GM12878 (cell line): ENCODE measurements around the gene TGFBR1. TPM values are rescaled to one million over a fixed set of nuclear protein-coding genes. Genes with fewer than 3 reads are reported as not detected.

ENCODE experiments used
- ATAC-seq: fragments of 200-7000 bp; cut with Tn5 transposase; 3 replicates; pipeline ENCODE4 v1.9.1; 2020; ENCODE audit warnings: mild to moderate bottlenecking, moderate library complexity
- BruUV-seq: library from RNA; stranded (reverse); fragments of 400-500 nt; replicated peaks from 2 replicates; lab custom pipeline; 2021; lab: Mats Ljungman, UMichigan
- CTCF ChIA-PET: fragments of 300-600 bp; sonication (Branson Sonifier 250); formaldehyde crosslinking; extraction: SDS; loops from one replicate; lab custom pipeline; 2021; ENCODE audit warnings: inconsistent platforms; lab: Yijun Ruan, JAX
- POLR2A ChIA-PET: fragments of 350-600 bp; formaldehyde crosslinking; extraction: SDS; loops from one replicate; lab custom pipeline; 2021; ENCODE audit warnings: inconsistent platforms; lab: Charles Lee
- RAD21 ChIA-PET: fragments of 300-600 bp; sonication (Branson Sonifier 250); formaldehyde crosslinking; loops from one replicate; lab custom pipeline; 2023; ENCODE audit warnings: antibody characterized with exemption; ENCODE audit not compliant: unreplicated experiment; lab: Charles Lee
- SMC1A ChIA-PET: fragments of 300-600 bp; sonication (Branson Sonifier 250); formaldehyde crosslinking; loops from one replicate; lab custom pipeline; 2023; ENCODE audit not compliant: unreplicated experiment, uncharacterized antibody; lab: Charles Lee
- DNase-seq: peaks from one replicate; pipeline ENCODE4 v3.0.0-alpha.2; 2011; ENCODE audit warnings: low read depth, low spot score
- FAIRE-seq: peaks from 3 replicates; lab custom pipeline; 2011; peaks lifted over from hg19 to GRCh38; lab: Jason Lieb, UNC
- H2AFZ ChIP-seq: 2 replicates; pipeline ENCODE4 v1.6.0; 2011; ENCODE audit warnings: low read depth, low read length, control low read depth; ENCODE audit not compliant: control insufficient read depth
- H3K27ac ChIP-seq: 2 replicates; pipeline ENCODE4 v1.5.1; 2011; ENCODE audit warnings: control low read depth; ENCODE audit not compliant: control insufficient read depth, insufficient read depth
- H3K27me3 ChIP-seq, 2 experiments: replicated peaks in 1 of 2; 2 replicates each; pipeline versions ENCODE4 v1.6.0 to v1.6.1; 2011; ENCODE audit warnings: low read length in 1 of 2; ENCODE audit not compliant: control insufficient read depth in 2 of 2, insufficient read depth in 2 of 2
- H3K36me3 ChIP-seq, 2 experiments: 2 replicates each; pipeline ENCODE4 v1.5.1; 2011; ENCODE audit warnings: low read length in 1 of 2; ENCODE audit not compliant: control insufficient read depth in 2 of 2, insufficient read depth in 2 of 2
- H3K4me1 ChIP-seq: 2 replicates; pipeline ENCODE4 v1.6.1; 2011; ENCODE audit warnings: mild to moderate bottlenecking, low read length, moderate library complexity, mixed read lengths; ENCODE audit not compliant: control insufficient read depth, insufficient read depth
- H3K4me2 ChIP-seq: 2 replicates; pipeline ENCODE4 v1.6.0; 2011; ENCODE audit warnings: control low read depth; ENCODE audit not compliant: control insufficient read depth, insufficient read depth
- H3K4me3 ChIP-seq: fragments of 200-600 bp; sonication (generic); 2 replicates; pipeline ENCODE4 v1.5.1; 2016
- H3K79me2 ChIP-seq: 2 replicates; pipeline ENCODE4 v1.6.0; 2011; ENCODE audit warnings: low read length; ENCODE audit not compliant: control insufficient read depth, insufficient read depth
- H3K9ac ChIP-seq: 2 replicates; pipeline ENCODE4 v1.8.0; 2011; ENCODE audit warnings: low read length, control low read depth, mixed read lengths; ENCODE audit not compliant: control insufficient read depth, insufficient read depth
- H3K9me3 ChIP-seq: replicated peaks from 3 replicates; pipeline ENCODE4 v1.5.1; 2011; ENCODE audit warnings: mild to moderate bottlenecking, low read length; ENCODE audit not compliant: control insufficient read depth, insufficient read depth
- H4K20me1 ChIP-seq: 2 replicates; pipeline ENCODE4 v1.6.0; 2011; ENCODE audit not compliant: control insufficient read depth, insufficient read depth
- MAX ChIP-seq: IDR thresholded peaks from 2 replicates; pipeline ENCODE4 v1.6.1; 2012; ENCODE audit warnings: low read depth, low read length, improper control_type of control experiment
- NFYB ChIP-seq: IDR thresholded peaks from 2 replicates; pipeline ENCODE4 v1.6.1; 2011; ENCODE audit warnings: low read depth, mild to moderate bottlenecking, low read length, improper control_type of control experiment, moderate library complexity; ENCODE audit not compliant: insufficient read depth
- NKRF ChIP-seq: fragments of 450-650 bp; conservative IDR thresholded peaks from 2 replicates; pipeline ENCODE4 v1.6.1; 2017; ENCODE audit warnings: mild to moderate bottlenecking, moderate library complexity
- PBX3 ChIP-seq: IDR thresholded peaks from 2 replicates; pipeline ENCODE4 v1.6.1; 2011; ENCODE audit warnings: mild to moderate bottlenecking, low read depth, low read length, moderate library complexity; ENCODE audit not compliant: insufficient replicate concordance
- PML ChIP-seq: IDR thresholded peaks from 2 replicates; pipeline ENCODE4 v1.6.1; 2012; ENCODE audit warnings: low read length, inconsistent platforms
- ZNF207 ChIP-seq: fragments of 450-650 bp; IDR thresholded peaks from 2 replicates; pipeline ENCODE4 v1.6.1; 2014; ENCODE audit warnings: antibody characterized with exemption, mild to moderate bottlenecking, borderline replicate concordance
- ZNF217 ChIP-seq: fragments of 450-650 bp; IDR thresholded peaks from 2 replicates; pipeline ENCODE4 v1.6.1; 2017; ENCODE audit warnings: antibody characterized with exemption, mild to moderate bottlenecking
- ZNF24 ChIP-seq: fragments of 450-650 bp; IDR thresholded peaks from 2 replicates; pipeline ENCODE4 v1.6.1; 2017; ENCODE audit warnings: antibody characterized with exemption, mild to moderate bottlenecking
- ZNF384 ChIP-seq: IDR thresholded peaks from 2 replicates; pipeline ENCODE4 v1.6.1; 2012; ENCODE audit warnings: low read depth, mild to moderate bottlenecking, low read length, improper control_type of control experiment, borderline replicate concordance
- whole genome bisulfite sequencing: methylation state at CpG from one replicate; pipeline ENCODE4 v1.1.6; 2016; ENCODE audit warnings: low lambda C conversion rate; ENCODE audit not compliant: insufficient replicate concordance, insufficient coverage; ENCODE audit errors: missing lambda C conversion rate; 5-methylcytosine and 5-hydroxymethylcytosine counted together
- in situ Hi-C: fragments of 300-500 bp; cut with MboI; formaldehyde crosslinking; loops from 9 replicates; pipeline ENCODE4 v1.14.3; 2018; ENCODE audit warnings: mixed read lengths
- intact Hi-C: fragments of 100-400 bp; cut with micrococcal nuclease; formaldehyde crosslinking; loops from one replicate; pipeline ENCODE4 v1.14.2; 2022; ENCODE audit not compliant: unreplicated experiment
- polyA plus RNA-seq, 11 experiments: library from polyadenylated mRNA; depleted of rRNA in 4 of 11; unstranded in 6 of 11; stranded (reverse) in 5 of 11; fragments of >200 nt; fragmentation: Nextera tagmentation in 4 of 11; fragmentation: Illumina TruSeq in 1 of 11; extraction: Ambion mirVana in 4 of 11; extraction: Trizol in 1 of 11; gene quantifications; 1 replicate in 1 of 11; 2 replicates in 10 of 11; pipeline versions ENCODE4 v1.2.1 to v1.2.3, GENCODE V29; 2011 to 2016; ENCODE audit warnings: inconsistent platforms in 2 of 11, missing spikeins in 2 of 11, low read depth in 1 of 11
- total RNA-seq, 4 experiments: library from RNA; depleted of rRNA in 3 of 4; stranded (reverse); fragments of >200 nt in 3 of 4; fragmentation: Illumina TruSeq in 1 of 4; extraction: Trizol in 1 of 4; gene quantifications; 2 replicates each; pipeline versions ENCODE4 v1.2.1 to v1.2.3, GENCODE V29; 2013 to 2021
- TF ChIP-seq, protein P1 (sequence below), 3 experiments: IDR thresholded peaks in 2 of 3; conservative IDR thresholded peaks in 1 of 3; 2 replicates each; pipeline ENCODE4 v1.5.1; 2011; ENCODE audit warnings: low read depth in 3 of 3, low read length in 3 of 3, mild to moderate bottlenecking in 3 of 3, control low read depth in 2 of 3, moderate library complexity in 2 of 3, inconsistent platforms in 1 of 3, mixed read lengths in 1 of 3; ENCODE audit not compliant: control insufficient read depth in 2 of 3, insufficient read depth in 1 of 3; ENCODE audit errors: extremely low read depth in 1 of 3

Gene TGFBR1
- total and polyA plus RNA-seq, 10 of the 15 experiments (the other 5 are each of a cell fraction or from before 2014, with no cell fraction given), result 2.9 to 27.2 (median 16.6) TPM

DNA sequence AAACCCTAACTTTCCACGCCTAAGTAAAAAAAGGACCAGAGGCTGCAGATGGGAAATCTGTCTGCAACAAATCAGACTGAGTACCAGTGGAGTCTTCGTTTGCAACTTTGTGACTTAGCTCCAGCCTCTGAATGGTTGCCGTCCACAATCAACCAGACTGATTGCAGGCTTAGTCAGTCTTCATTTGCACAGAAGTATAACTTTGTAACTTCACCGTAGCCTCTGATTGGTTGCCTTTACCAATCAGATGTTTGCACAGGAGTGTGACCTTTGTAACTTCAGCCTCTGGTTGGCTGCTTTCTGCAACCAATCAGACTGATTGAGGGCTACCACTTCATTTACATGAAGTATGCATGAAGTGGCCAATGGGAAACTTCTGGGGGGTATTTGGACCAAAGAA is 53.7 kb downstream of the TGFBR1 start:
- no peak overlapping the region for H3K4me3 ChIP-seq
- H3K9ac ChIP-seq, result no peak overlapping the region
- intact Hi-C loops, result no loop called here
- no peaks in the 10 kb centered on the region for H4K20me1 ChIP-seq
- ChIA-PET SMC1A (interaction anchor here (1.2 to 1.9 kb wide), 4 partner anchors 8 to 316 kb away, joined by 3 to 8 read pairs (median 4); no protein-coding TSS in a partner anchor), CTCF (interaction anchor here (0.8 to 2.8 kb wide), 6 partner anchors 10 to 160 kb away, joined by 3 to 9 read pairs (median 3); no protein-coding TSS in a partner anchor), RAD21 (no interaction called here), POLR2A (no interaction called here)
- no peaks in the 10 kb centered on the region for H3K4me1 ChIP-seq
- ATAC-seq (peak; percentile 18; the same call in 1 of the 3 replicates), FAIRE-seq (no peak), DNase-seq (no peak)
- no peaks in the 10 kb centered on the region for H3K79me2 ChIP-seq
- no peaks in the 10 kb centered on the region for H3K27me3 ChIP-seq
- no peak overlapping the region for H2AFZ ChIP-seq
- no peak overlapping the region for H3K27ac ChIP-seq
- no peaks in the 10 kb centered on the region for H3K9me3 ChIP-seq
- 0 out of 2 replicates have a peak, but pooled peaks have one; percentile 41 for TF ChIP-seq NFYB
- TF ChIP-seq ZNF217, result no peak
- H3K4me2 ChIP-seq, result no peak overlapping the region
- BruUV-seq, result no TSS peak
- WGBS, result 43% methylated on average over 4 of the region's 4 CpGs
- no peaks in the 10 kb centered on the region for H3K36me3 ChIP-seq
- in situ Hi-C loops, result no loop called here

DNA sequence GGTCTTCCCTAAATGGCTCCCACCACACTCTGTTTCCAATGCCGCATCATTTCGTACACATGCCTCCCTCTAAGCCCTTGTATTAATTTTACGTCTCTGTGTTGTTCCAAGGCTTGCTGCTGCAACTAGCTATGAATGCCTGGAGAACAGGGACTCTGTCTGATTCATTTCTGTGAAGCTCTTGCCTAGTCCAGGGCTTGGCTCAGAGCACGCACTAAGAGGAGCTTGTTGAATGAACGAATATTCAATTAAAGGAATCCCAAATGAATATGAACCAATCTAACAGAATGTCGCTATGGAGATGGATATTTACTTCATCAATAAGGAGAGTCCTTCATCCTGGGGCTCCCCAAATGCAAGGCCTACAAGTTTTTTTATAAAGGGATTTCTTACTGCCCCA is 55.3 kb downstream of the TGFBR1 start:
- ATAC-seq (no peak), DNase-seq (no peak), FAIRE-seq (no peak)
- ChIA-PET SMC1A (interaction anchor here (0.6 to 9.2 kb wide), 4 partner anchors 21 to 126 kb away, joined by 3 to 150 read pairs (median 4); no protein-coding TSS in a partner anchor), RAD21 (interaction anchor here (2.2 kb wide), 1 partner anchor 24 kb away, joined by 6 read pairs; no protein-coding TSS in a partner anchor), POLR2A (no interaction called here), CTCF (interaction anchor here (0.7 to 2.2 kb wide), 9 partner anchors 11 to 1162 kb away, joined by 3 to 11 read pairs (median 3); no protein-coding TSS in a partner anchor)
- no peaks in the 10 kb centered on the region for H3K79me2 ChIP-seq
- no peaks in the 10 kb centered on the region; the same call in none of the 2 replicates for H3K4me1 ChIP-seq
- intact Hi-C loops, result loop anchor here (5.0 kb wide), 2 partner anchors 852 to 1162 kb away; no protein-coding TSS in a partner anchor
- H3K4me2 ChIP-seq, result no peak overlapping the region
- H3K27me3 ChIP-seq, result no peaks in the 10 kb centered on the region
- no peak overlapping the region for H3K27ac ChIP-seq
- no peak overlapping the region for H3K9ac ChIP-seq
- H2AFZ ChIP-seq, result no peak overlapping the region
- in situ Hi-C loops, result loop anchor here (5.0 to 10.0 kb wide), 4 partner anchors 1055 to 1437 kb away; no protein-coding TSS in a partner anchor
- no peaks in the 10 kb centered on the region for H3K36me3 ChIP-seq
- 61% methylated on average over 6 of the region's 6 CpGs for WGBS
- BruUV-seq, result no TSS peak
- H4K20me1 ChIP-seq, result no peaks in the 10 kb centered on the region
- H3K4me3 ChIP-seq, result no peak overlapping the region
- no peaks in the 10 kb centered on the region for H3K9me3 ChIP-seq
- TF ChIP-seq PML (no peak), MAX (no peak), ZNF384 (no peak), ZNF207 (no peak), NKRF (no peak), ZNF24 (no peak), PBX3 (no peak)
- TF ChIP-seq, protein P1, sequence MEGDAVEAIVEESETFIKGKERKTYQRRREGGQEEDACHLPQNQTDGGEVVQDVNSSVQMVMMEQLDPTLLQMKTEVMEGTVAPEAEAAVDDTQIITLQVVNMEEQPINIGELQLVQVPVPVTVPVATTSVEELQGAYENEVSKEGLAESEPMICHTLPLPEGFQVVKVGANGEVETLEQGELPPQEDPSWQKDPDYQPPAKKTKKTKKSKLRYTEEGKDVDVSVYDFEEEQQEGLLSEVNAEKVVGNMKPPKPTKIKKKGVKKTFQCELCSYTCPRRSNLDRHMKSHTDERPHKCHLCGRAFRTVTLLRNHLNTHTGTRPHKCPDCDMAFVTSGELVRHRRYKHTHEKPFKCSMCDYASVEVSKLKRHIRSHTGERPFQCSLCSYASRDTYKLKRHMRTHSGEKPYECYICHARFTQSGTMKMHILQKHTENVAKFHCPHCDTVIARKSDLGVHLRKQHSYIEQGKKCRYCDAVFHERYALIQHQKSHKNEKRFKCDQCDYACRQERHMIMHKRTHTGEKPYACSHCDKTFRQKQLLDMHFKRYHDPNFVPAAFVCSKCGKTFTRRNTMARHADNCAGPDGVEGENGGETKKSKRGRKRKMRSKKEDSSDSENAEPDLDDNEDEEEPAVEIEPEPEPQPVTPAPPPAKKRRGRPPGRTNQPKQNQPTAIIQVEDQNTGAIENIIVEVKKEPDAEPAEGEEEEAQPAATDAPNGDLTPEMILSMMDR (IDR thresholded peaks at IDR 0.05 in 2 of 3, conservative IDR thresholded peaks at IDR 0.05 in 1 of 3; ENCODE audit: control insufficient read depth in 2 of 3, extremely low read depth in 1 of 3, insufficient read depth in 1 of 3, low read depth in 3 of 3, low read length in 3 of 3), result no peak
